NB4 (cell line): ENCODE results near the gene PLEKHA4.

Experiments used
- DNase-seq: peaks from one replicate; pipeline ENCODE4 v3.0.0; 2010; ENCODE audit warnings: low read depth
- H3K4me3 ChIP-seq: one replicate; pipeline ENCODE4 v1.5.1; 2011; ENCODE audit warnings: mild to moderate bottlenecking, low read depth, low read length, moderate library complexity
- MYC ChIP-seq: IDR thresholded peaks from 2 replicates; pipeline ENCODE4 v1.6.1; 2011; ENCODE audit warnings: low read depth, low read length
- POLR2A ChIP-seq: IDR thresholded peaks from 2 replicates; pipeline ENCODE4 v1.6.1; 2011; ENCODE audit warnings: mild to moderate bottlenecking; ENCODE audit not compliant: insufficient read length; ENCODE audit errors: extremely low read depth
- TF ChIP-seq, protein P1 (sequence below): IDR thresholded peaks from one replicate; pipeline ENCODE4 v1.5.1; 2012; ENCODE audit warnings: low read depth, low read length
- TF ChIP-seq, protein P2 (sequence below): IDR thresholded peaks from 2 replicates; pipeline ENCODE4 v1.6.1; 2011; ENCODE audit warnings: low read depth, low read length

The PLEKHA4 gene

DNA sequence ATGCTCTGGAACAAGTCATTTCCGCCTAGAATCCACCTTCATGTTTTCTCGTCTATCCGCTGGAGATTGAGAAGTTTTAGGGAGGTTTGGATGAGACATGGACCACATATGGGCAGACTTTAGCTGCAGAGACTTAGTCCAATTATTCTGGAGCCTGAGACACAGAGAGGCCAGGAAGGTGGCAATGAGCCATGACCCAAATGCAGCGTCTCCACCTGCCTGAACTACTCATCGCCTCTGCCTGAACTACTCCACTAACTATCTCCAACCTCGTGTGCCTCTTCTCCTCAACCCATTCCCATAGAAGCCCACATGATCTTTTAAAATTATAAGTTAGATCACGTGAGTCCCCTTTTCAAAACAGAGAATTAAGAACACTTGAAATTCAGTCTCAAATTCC, 5.6 kb downstream of the PLEKHA4 start:
- no peak overlapping the region for H3K4me3 ChIP-seq
- TF ChIP-seq POLR2A (no peak), MYC (no peak)
- TF ChIP-seq, protein P1, sequence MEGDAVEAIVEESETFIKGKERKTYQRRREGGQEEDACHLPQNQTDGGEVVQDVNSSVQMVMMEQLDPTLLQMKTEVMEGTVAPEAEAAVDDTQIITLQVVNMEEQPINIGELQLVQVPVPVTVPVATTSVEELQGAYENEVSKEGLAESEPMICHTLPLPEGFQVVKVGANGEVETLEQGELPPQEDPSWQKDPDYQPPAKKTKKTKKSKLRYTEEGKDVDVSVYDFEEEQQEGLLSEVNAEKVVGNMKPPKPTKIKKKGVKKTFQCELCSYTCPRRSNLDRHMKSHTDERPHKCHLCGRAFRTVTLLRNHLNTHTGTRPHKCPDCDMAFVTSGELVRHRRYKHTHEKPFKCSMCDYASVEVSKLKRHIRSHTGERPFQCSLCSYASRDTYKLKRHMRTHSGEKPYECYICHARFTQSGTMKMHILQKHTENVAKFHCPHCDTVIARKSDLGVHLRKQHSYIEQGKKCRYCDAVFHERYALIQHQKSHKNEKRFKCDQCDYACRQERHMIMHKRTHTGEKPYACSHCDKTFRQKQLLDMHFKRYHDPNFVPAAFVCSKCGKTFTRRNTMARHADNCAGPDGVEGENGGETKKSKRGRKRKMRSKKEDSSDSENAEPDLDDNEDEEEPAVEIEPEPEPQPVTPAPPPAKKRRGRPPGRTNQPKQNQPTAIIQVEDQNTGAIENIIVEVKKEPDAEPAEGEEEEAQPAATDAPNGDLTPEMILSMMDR: no peak
- TF ChIP-seq, protein P2, sequence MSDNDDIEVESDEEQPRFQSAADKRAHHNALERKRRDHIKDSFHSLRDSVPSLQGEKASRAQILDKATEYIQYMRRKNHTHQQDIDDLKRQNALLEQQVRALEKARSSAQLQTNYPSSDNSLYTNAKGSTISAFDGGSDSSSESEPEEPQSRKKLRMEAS: no peak
- no peak for DNase-seq

DNA sequence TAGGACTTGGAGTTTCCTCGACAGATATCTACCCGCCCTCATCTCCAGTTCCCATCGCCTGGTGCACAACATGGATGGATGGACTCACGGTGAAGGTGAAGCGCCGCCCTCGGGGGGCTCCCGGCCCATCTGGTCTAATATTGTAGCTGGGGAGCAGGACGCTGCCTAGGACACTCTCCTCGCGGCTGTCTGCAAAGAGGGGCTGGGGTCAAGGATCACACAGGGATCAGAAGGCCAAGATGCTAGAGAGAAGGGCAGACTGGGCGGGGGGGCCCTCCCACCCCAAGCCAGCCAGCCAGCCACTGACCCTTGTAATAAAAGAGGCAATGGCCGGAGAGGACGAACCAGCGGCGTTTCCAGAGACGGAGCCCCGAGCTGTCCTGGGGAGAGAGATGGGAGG, 7.1 kb downstream of the PLEKHA4 start:
- H3K4me3 ChIP-seq: no peak overlapping the region
- no peak for DNase-seq
- TF ChIP-seq POLR2A (no peak), MYC (no peak)
- TF ChIP-seq, protein P1: no peak
- TF ChIP-seq, protein P2: no peak

DNA sequence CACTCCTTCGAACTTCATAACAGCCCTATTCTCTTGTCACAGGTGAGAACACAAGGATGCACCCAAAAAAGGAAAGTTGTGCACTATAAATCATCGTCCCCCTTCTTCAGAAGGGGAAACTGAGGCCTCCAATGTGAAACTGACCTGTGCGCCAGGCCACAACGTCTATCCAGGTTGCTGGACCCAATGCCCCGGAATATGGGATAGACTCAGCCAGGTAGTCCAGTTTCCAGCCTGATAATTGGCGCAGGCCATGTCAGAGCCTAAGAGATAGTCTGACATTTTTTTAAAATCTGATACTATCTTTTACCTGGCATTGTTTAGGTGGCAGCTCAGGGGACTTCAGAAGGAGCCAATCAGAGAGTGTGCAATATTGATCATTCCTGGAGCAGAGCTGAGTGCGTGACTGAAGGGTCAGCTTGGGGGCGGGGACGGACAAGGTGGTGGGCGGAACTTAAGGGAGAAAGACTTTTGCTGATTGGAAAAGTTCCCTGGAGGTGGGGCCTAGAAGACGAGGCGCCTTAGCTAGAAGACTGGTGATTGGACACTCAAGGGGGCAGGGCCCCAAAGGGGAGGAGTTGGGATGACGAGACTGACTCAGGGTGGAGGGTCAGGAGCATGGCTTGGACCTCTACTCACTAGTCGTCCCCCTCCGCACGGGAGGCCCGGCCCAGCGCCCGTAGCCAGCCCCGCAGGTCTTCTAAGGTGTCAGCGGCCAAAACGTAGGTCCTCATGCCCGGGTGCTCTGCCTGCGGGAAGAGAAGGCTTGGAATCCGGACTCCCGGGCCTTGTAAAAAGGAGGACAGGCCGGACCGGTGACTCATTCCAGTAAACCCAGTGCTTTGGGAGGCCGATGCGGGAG, 8.5 kb downstream of the PLEKHA4 start:
- H3K4me3 ChIP-seq: no peak overlapping the region
- peak; percentile 29 for DNase-seq

DNA sequence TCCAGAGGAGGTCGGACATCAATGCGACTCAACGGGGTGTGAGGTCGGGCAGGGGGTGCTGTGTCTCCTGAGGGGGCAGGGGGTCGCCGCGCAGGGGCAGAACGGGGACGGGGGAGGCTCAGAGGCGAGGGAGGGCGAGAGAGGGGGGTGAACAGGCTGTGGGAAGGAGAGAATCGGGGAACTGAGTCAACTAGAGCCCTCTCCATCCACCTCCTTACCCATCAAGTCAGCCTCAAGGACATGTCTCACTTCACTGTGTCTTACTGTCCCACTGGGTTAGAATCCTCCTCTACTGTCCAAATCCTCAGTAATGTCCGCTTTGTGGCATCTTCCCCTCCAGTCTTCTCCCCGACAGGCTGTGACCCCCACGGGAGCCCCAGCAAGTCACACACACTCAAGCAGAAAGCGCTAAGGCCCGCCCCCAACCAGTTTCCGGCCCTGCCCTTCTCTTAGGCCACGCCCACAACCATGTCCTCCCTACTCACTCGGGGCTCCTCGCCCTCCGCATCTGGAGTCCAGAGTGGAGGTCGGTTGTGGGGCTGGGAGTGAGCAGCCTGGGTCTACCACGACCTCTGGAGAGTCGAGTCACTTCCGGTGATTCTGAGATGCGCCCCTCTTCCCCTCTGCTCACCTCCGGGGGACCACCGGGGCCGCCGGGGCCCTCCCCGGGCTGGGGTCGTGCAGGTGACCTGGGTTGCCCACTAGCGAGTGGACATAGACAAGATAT, 9.3 kb downstream of the PLEKHA4 start:
- peak; percentile 45 for DNase-seq
- no peak for TF ChIP-seq MYC
- TF ChIP-seq, protein P2: no peak
- no peak for TF ChIP-seq POLR2A
- TF ChIP-seq, protein P1: no peak
- no peak overlapping the region for H3K4me3 ChIP-seq

More for the DNA sequence above, 8.5 kb downstream of the PLEKHA4 start:
- TF ChIP-seq MYC: no peak
- TF ChIP-seq, protein P1: no peak
- no peak for TF ChIP-seq POLR2A
- TF ChIP-seq, protein P2: no peak

DNA sequence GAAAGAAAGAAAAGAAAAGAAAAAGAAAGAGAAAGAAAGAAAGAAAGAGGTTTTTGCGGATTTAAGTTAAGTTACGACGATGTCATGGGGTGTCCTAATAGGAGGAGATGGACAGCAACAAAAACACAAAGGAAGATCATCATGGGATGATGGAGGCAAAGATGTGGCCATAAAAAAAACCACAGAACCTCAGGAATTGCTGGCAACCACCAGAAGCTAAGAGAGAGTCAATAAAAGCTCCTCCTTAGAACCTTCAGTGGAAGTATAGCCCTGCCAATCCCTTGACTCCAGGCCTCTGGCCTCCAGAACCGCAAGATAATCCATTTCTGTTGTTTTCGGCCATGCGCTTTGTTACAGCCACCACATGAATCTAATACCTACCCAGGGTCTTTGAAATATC, 11.5 kb downstream of the PLEKHA4 start:
- TF ChIP-seq POLR2A (no peak), MYC (no peak)
- TF ChIP-seq, protein P2: no peak
- TF ChIP-seq, protein P1: no peak
- DNase-seq: no peak
- no peak overlapping the region for H3K4me3 ChIP-seq
